NCI-H510A (cell line): ENCODE measurements around the gene KLHDC1.
"Not testable (repeated sequence)": the region's sequence is repeated elsewhere in the genome, so short reads cannot be mapped to it uniquely, and the experiment has no call there.

Experiments used
- DNase-seq: peaks from one replicate; lab custom pipeline; 2025; lab: John Stamatoyannopoulos, UW

KLHDC1 gene

DNA sequence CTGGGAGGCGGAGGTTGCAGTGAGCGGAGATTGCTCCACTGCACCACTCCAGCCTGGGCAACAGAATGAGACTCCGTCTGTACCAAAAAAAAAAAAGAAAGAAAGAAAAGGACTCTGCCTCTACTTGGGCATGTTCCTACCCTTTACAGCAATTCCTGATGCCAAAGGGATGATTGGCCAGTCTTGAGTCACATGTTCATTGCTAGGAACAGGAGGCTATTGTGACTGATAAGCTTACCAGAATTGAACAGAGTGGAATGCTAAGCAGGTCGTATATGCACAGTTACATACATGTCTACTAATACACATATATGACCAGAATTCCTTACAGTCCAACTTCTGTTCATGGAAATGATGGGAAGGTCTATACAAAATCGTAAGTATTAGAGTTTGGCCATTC lies 34.3 kb downstream of the KLHDC1 start:
- DNase-seq, result no peak

DNA sequence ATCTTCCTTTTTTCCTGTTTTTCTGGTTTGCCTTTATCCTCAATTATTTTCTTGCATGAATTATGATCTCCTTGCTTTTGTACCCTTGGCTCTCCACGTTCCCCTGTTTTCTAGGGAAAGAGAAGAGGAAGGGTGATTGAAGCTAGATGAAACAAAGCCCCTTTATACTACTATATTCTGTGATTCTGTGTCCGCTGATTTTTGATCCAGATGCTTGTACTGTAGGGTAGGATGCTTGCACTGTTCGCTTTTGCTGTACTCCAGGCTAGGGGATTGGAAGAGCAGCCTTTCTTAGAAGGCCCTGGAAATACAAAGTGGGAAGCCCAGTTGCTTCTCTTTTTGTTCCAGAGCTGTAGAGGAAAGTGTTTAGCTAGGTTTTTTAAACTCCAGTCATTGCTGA lies 40.0 kb downstream of the KLHDC1 start:
- no peak for DNase-seq

- DNase-seq, result no peak
Measured at GRCh38 chr14:49733836-49734235, 40.9 kb downstream of the KLHDC1 start.

DNA sequence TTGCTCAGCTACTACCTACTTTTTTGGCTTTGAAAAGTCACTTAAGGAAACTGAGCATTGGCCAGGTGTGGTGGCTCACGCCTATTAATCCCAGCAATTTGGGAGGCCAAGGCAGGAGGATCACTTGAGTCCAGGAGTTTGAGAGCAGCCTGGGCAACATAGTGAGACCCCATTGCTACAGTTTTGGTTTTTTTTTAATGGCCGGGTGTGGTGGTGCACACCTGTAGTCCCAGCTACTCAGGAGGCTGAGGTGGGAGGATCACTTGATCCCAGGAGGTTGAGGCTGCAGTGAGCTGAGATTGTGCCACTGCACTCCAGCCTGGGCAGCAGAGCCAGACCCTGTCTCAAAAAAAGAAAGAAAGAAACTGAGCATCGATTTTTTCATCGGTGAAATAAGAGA lies 42.7 kb downstream of the KLHDC1 start:
- not testable (repeated sequence) for DNase-seq

DNA sequence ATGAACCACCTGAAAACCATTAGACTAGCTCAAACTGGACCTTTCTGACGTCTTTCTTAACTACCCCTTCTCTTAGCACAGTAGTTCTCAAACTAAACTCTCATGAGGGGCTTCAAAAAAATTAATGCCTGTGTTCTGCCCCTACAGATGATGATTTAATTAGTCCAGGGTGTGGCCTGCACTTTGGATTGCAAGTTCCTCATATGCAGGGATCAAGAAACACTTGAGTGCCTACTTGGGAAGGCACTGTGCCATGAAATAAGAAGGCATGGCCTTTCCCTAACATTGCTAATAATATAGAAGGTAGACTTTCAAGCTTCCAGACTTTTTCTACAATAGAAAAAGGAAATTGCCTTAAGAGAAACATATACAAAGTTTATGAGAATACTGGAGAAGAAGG lies 52.3 kb downstream of the KLHDC1 start:
- DNase-seq, result no peak

- not testable (repeated sequence) for DNase-seq
Measured at GRCh38 chr14:49746476-49746875, 53.6 kb downstream of the KLHDC1 start.

GRCh38 chr14:49754570-49755097 lies 61.7 kb downstream of the KLHDC1 start:
- DNase-seq, result no peak

DNA sequence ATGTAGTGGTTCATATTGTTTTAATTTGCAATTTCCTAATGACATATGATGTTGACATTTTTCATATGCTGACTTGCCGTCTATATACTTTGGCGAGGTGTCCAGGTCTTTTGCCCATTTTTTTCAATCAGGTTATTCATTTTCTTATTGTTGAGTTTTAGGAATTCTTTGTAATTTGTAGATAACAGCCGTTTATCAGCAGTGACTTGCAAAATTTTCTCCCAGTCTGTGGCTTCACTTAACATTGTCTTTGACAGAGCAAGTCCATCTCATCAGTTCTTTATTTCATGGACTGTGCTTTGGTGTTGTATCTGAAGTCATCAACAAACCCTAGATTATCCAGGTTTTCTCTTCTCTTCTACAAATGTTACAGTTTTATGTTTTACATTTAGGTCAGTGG lies 62.5 kb downstream of the KLHDC1 start:
- DNase-seq, result no peak

GRCh38 chr14:49761839-49762551 lies 69.1 kb downstream of the KLHDC1 start:
- DNase-seq, result no peak

- no peak for DNase-seq
Measured at GRCh38 chr14:49766839-49767238, 73.9 kb downstream of the KLHDC1 start.

DNA sequence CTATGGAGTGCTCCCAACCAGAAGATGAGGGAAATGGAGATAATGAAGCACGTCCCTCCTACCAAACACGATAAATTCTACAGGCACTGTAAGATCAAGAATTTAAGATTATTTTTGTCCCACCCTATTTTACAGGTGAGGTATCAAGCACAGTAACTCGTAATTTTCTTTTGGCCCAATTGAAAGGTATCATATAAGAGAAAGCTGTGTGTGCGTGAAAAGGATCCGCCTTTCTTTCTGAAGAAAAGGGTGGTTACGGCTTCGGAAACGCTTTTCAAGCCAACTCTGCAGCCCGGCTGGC lies 74.3 kb downstream of the KLHDC1 start:
- no peak for DNase-seq

GRCh38 chr14:49767571-49768300 lies 74.8 kb downstream of the KLHDC1 start, which contains the start of gene KLHDC2:
Gene KLHDC2, plus strand, starts transcription at chr14:49768153. Its CDS starts 316 bp downstream, at chr14:49768469.
- DNase-seq, result peak; percentile 88

- DNase-seq, result no peak
Measured at GRCh38 chr14:49768301-49769121, 75.6 kb downstream of the KLHDC1 start.

- DNase-seq, result no peak
Measured at GRCh38 chr14:49769171-49769570, 76.3 kb downstream of the KLHDC1 start.

GRCh38 chr14:49769581-49770211 lies 76.8 kb downstream of the KLHDC1 start:
- DNase-seq, result no peak

- no peak for DNase-seq
Measured at GRCh38 chr14:49770212-49770817, 77.4 kb downstream of the KLHDC1 start.

GRCh38 chr14:49771691-49772090 lies 78.8 kb downstream of the KLHDC1 start:
- DNase-seq, result not testable (repeated sequence)

- no peak for DNase-seq
Measured at GRCh38 chr14:49774106-49774505, 81.2 kb downstream of the KLHDC1 start.

DNA sequence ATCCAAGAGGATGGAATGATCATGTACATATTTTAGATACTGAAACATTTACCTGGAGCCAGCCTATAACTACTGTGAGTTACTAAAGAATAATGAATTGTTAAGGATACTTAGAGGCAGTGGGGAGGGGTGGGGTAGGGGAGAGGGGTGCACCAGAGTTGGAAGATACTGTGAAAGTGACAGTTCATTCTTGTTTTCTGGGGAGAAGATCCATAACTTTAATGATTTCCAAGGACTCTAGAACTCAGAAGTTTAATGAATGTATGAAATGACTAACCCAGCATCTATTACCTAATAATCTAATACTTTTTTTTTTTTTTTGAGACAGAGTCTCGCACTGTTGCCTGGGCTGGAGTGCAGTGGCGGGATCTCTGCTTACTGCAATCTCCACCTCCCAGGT lies 85.5 kb downstream of the KLHDC1 start:
- DNase-seq, result no peak

- DNase-seq, result not testable (repeated sequence)
Measured at GRCh38 chr14:49781040-49781439, 88.1 kb downstream of the KLHDC1 start.

GRCh38 chr14:49783394-49784014 lies 90.6 kb downstream of the KLHDC1 start:
- DNase-seq, result no peak
